Upper lobe of right lung (tissue), 1 donor: Measurements from ENCODE around the gene KCND3. TPM values are rescaled to one million over a fixed set of nuclear protein-coding genes. Genes with fewer than 3 reads are reported as not detected.

ENCODE experiments used
- ATAC-seq: fragments of 200-7000 bp; cut with Tn5 transposase; one replicate; pipeline ENCODE4 v1.9.1; 2020; ENCODE audit warnings: mild to moderate bottlenecking, moderate library complexity
- DNase-seq: peaks from one replicate; pipeline ENCODE4 v3.0.0-alpha.2; 2020
- H3K27ac ChIP-seq: fragments of 200-600 bp; one replicate; pipeline ENCODE4 v1.8.0; 2022
- H3K27me3 ChIP-seq: fragments of 200-600 bp; one replicate; pipeline ENCODE4 v1.8.0; 2022; ENCODE audit warnings: mild to moderate bottlenecking
- H3K36me3 ChIP-seq: fragments of 200-600 bp; one replicate; pipeline ENCODE4 v1.8.0; 2022
- H3K4me1 ChIP-seq: fragments of 200-600 bp; one replicate; pipeline ENCODE4 v1.8.0; 2022
- H3K4me3 ChIP-seq: fragments of 200-600 bp; one replicate; pipeline ENCODE4 v1.8.0; 2022; ENCODE audit warnings: mild to moderate bottlenecking
- H3K9me3 ChIP-seq: fragments of 200-600 bp; one replicate; pipeline ENCODE4 v1.8.0; 2022
- CTCF ChIP-seq: fragments of 200-600 bp; IDR thresholded peaks from one replicate; pipeline ENCODE4 v1.8.0; 2022; ENCODE audit warnings: antibody characterized with exemption
- intact Hi-C: fragments of 100-400 bp; cut with DNase I; formaldehyde crosslinking; loops from one replicate; pipeline ENCODE4 v1.11.0; 2022
- total RNA-seq: library from RNA; stranded (reverse); fragmentation: NEBNext Ultra II Directional; extraction: Animal tissue kit (Norgen Biotek cat#: 25700); gene quantifications from one replicate; pipeline ENCODE4 v1.2.1, GENCODE V29; 2021
- donor health status: DM: no; HTN: yes; CAD: no; lungs with severe emphysema.

Gene KCND3
- total RNA-seq, 1 donor from 2014 or later = 6.3 TPM

GRCh38 chr1:111856411-111857185 is 132.9 kb downstream of the KCND3 start:
- no peaks in the 10 kb centered on the region for H3K4me1 ChIP-seq
- ATAC-seq = no peak
- no peak for DNase-seq

GRCh38 chr1:111855260-111855659 is 134.2 kb downstream of the KCND3 start:
- ATAC-seq (no peak), DNase-seq (no peak)
- Histone ChIP-seq H3K27ac (no peak overlapping the region), H3K36me3 (no peaks in the 10 kb centered on the region), H3K4me1 (no peaks in the 10 kb centered on the region), H3K27me3 (no peaks in the 10 kb centered on the region), H3K4me3 (no peak overlapping the region), H3K9me3 (no peaks in the 10 kb centered on the region)
- intact Hi-C loops = no loop called here
- TF ChIP-seq CTCF = no peak

More at GRCh38 chr1:111856411-111857185, 132.9 kb downstream of the KCND3 start:
- no peaks in the 10 kb centered on the region for H3K9me3 ChIP-seq
- no peak for TF ChIP-seq CTCF
- H3K36me3 ChIP-seq = no peaks in the 10 kb centered on the region
- no peak overlapping the region for H3K27ac ChIP-seq
- intact Hi-C loops = no loop called here
- no peaks in the 10 kb centered on the region for H3K27me3 ChIP-seq
- H3K4me3 ChIP-seq = no peak overlapping the region

- no peak for ATAC-seq
- Histone ChIP-seq H3K4me3 (no peak overlapping the region), H3K27me3 (no peaks in the 10 kb centered on the region), H3K27ac (no peak overlapping the region), H3K9me3 (no peaks in the 10 kb centered on the region), H3K36me3 (no peaks in the 10 kb centered on the region), H3K4me1 (no peaks in the 10 kb centered on the region)
- intact Hi-C loops = no loop called here
- DNase-seq = no peak
- TF ChIP-seq CTCF = no peak
Measured at GRCh38 chr1:111852261-111852721, 137.2 kb downstream of the KCND3 start.

- DNase-seq (no peak), ATAC-seq (no peak)
- Histone ChIP-seq H3K4me1 (no peaks in the 10 kb centered on the region), H3K27ac (no peak overlapping the region), H3K9me3 (no peaks in the 10 kb centered on the region), H3K27me3 (no peaks in the 10 kb centered on the region), H3K36me3 (no peaks in the 10 kb centered on the region), H3K4me3 (no peak overlapping the region)
- no peak for TF ChIP-seq CTCF
- intact Hi-C loops = no loop called here
Measured at GRCh38 chr1:111851552-111851951, 137.9 kb downstream of the KCND3 start.

- DNase-seq (no peak), ATAC-seq (no peak)
- Histone ChIP-seq H3K27ac (no peak overlapping the region), H3K27me3 (no peaks in the 10 kb centered on the region), H3K36me3 (no peaks in the 10 kb centered on the region), H3K9me3 (no peaks in the 10 kb centered on the region), H3K4me1 (no peaks in the 10 kb centered on the region), H3K4me3 (no peak overlapping the region)
- intact Hi-C loops = no loop called here
- no peak for TF ChIP-seq CTCF
Measured at GRCh38 chr1:111850109-111850508, 139.4 kb downstream of the KCND3 start.
